ENCODE data around the gene UBE2H.

UBE2H gene

GRCh38 chr7:129786825-129787563 lies 165.8 kb downstream of the UBE2H start:
- DNase-seq (ENCODE audit: low read depth in 3 of 3): no peak

GRCh38 chr7:129785685-129786514 lies 166.9 kb downstream of the UBE2H start:
- no peak for DNase-seq (ENCODE audit: low read depth in 3 of 3)

- no peak for DNase-seq (ENCODE audit: low read depth in 3 of 3)
Observed at GRCh38 chr7:129784783-129785684, 167.7 kb downstream of the UBE2H start.

- no peak for DNase-seq (ENCODE audit: low read depth in 3 of 3)
Observed at GRCh38 chr7:129784437-129784782, 168.3 kb downstream of the UBE2H start.

GRCh38 chr7:129783584-129783919 lies 169.2 kb downstream of the UBE2H start:
- no peak for DNase-seq (ENCODE audit: low read depth in 3 of 3)

GRCh38 chr7:129782818-129783583 lies 169.8 kb downstream of the UBE2H start:
- no peak for DNase-seq (ENCODE audit: low read depth in 3 of 3)

GRCh38 chr7:129781928-129782817 lies 170.6 kb downstream of the UBE2H start:
- no peak for DNase-seq (ENCODE audit: low read depth in 3 of 3)

GRCh38 chr7:129780974-129781927 lies 171.5 kb downstream of the UBE2H start:
- no peak for DNase-seq (ENCODE audit: low read depth in 3 of 3)
